Esophagus (tissue), 2 donors: ENCODE data around the gene LSM14B. TPM values are rescaled to one million over a fixed set of nuclear protein-coding genes. Genes with fewer than 3 reads are reported as not detected.
A peak's percentile ranks its signal among the peaks of the same experiment; 100 is the strongest.

Source experiments
- H3K27ac ChIP-seq, 2 donors: one replicate each; pipeline ENCODE4 v1.5.1; 2013; ENCODE audit warnings: low read depth in 2 of 2, mild to moderate bottlenecking in 2 of 2, inconsistent platforms in 1 of 2, low read length in 1 of 2, moderate library complexity in 1 of 2
- H3K27me3 ChIP-seq, 2 donors: one replicate each; pipeline ENCODE4 v1.6.1; 2013; ENCODE audit warnings: low read length in 2 of 2, control low read depth in 1 of 2, mild to moderate bottlenecking in 1 of 2; ENCODE audit not compliant: insufficient read depth in 2 of 2, control insufficient read depth in 1 of 2
- H3K36me3 ChIP-seq, 2 donors: one replicate each; pipeline ENCODE4 v1.6.1; 2013; ENCODE audit warnings: low read length in 1 of 2; ENCODE audit not compliant: control insufficient read depth in 2 of 2, insufficient read depth in 2 of 2
- H3K4me1 ChIP-seq, 2 donors: one replicate each; pipeline ENCODE4 v1.6.1; 2013; ENCODE audit warnings: low read length in 1 of 2; ENCODE audit not compliant: control insufficient read depth in 2 of 2, insufficient read depth in 2 of 2
- H3K4me3 ChIP-seq, 2 donors: one replicate each; pipeline ENCODE4 v1.5.1; 2013; ENCODE audit warnings: low read length in 2 of 2, mild to moderate bottlenecking in 2 of 2, low read depth in 1 of 2, moderate library complexity in 1 of 2
- H3K9me3 ChIP-seq, 2 donors: one replicate each; pipeline ENCODE4 v1.6.1; 2013; ENCODE audit warnings: mild to moderate bottlenecking in 2 of 2, low read depth in 1 of 2, low read length in 1 of 2, moderate library complexity in 1 of 2; ENCODE audit not compliant: control insufficient read depth in 2 of 2, insufficient read depth in 1 of 2
- WGBS, 2 donors: extraction: QIAGEN DNeasy Blood & Tissue Kit; methylation state at CpG; one replicate each; pipeline ENCODE4 v1.1.7; 2013; 5-methylcytosine and 5-hydroxymethylcytosine counted together
- polyA plus RNA-seq, 2 donors: library from polyadenylated mRNA; stranded (reverse); fragments of 200-250 nt; gene quantifications; one replicate each; pipeline ENCODE4 v1.2.3, GENCODE V29; 2013
- donor health status: healthy with polysubstance abuse.
- donor health status: Bipolar disorder and iron deficiency.

LSM14B gene
- polyA plus RNA-seq, 2 donors: 12.3 to 20.2 TPM

DNA sequence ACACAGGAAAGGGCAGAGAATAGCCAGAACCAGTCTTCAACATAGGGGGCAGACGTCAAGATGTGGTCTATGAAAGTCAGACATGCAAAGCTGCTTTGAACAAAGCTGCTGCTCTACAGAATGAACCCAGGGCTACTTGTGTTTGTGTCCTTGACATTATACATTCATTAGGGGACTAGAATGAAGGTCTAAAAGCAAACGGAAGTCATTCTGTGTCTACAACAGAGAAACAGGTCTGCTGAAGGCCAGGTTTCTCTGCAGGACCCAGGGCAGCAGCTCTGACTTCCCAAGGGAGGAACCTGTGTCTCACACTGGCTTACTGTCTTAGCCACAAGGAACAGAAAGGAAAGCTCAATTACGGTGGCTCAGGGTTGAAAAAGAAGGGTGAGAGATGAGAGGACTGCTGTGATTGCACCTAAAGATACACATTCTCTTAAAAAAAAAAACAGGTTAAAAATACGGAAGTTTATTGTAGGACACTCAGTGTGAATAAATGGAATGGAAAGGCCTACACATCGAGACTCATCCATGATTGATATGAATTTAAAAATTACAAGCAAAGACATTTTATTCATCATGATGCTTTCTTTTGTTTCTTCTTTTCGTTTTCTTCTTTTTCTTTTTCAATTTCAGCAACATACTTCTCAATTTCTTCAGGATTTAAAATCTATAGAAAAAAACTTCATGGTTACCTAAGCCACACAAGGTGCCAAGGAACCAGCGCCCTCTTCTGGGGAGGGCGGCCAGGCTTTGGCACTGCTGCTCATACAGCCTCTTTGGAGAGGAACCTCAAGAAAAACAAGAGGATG lies 14.2 kb downstream of the LSM14B start:
- Histone ChIP-seq H3K27me3 (no peaks in the 10 kb centered on the region), H3K27ac (no peak overlapping the region), H3K4me3 (no peak overlapping the region), H3K36me3 (peaks cover 27 to 57% of the 10 kb centered on the region in 2 donors), H3K9me3 (no peaks in the 10 kb centered on the region), H3K4me1 (peaks cover 6 to 19% of the 10 kb centered on the region in 2 donors)
- WGBS, 2 donors: 49% methylated on average over 8 of the region's 8 CpGs

GRCh38 chr20:62137092-62137384 lies 14.8 kb downstream of the LSM14B start:
- Histone ChIP-seq H3K36me3 (peaks cover 24 to 51% of the 10 kb centered on the region in 2 donors), H3K9me3 (no peaks in the 10 kb centered on the region), H3K4me1 (peaks cover 6 to 22% of the 10 kb centered on the region in 2 donors), H3K4me3 (no peak overlapping the region), H3K27ac (no peak overlapping the region), H3K27me3 (no peaks in the 10 kb centered on the region)
- WGBS, 2 donors: 67 to 73% methylated on average over 6 of the region's 6 CpGs

GRCh38 chr20:62137478-62138203 lies 15.4 kb downstream of the LSM14B start:
- Histone ChIP-seq H3K4me1 (peaks cover 6 to 19% of the 10 kb centered on the region in 2 donors), H3K9me3 (no peaks in the 10 kb centered on the region), H3K36me3 (peaks cover 24 to 45% of the 10 kb centered on the region in 2 donors), H3K27me3 (no peaks in the 10 kb centered on the region), H3K27ac (no peak overlapping the region), H3K4me3 (no peak overlapping the region)
- 80 to 85% methylated on average over 8 of the region's 8 CpGs for WGBS, 2 donors

GRCh38 chr20:62138204-62138543 lies 15.9 kb downstream of the LSM14B start:
- WGBS, 2 donors: 80 to 89% methylated on average over 11 of the region's 11 CpGs
- Histone ChIP-seq H3K4me3 (no peak overlapping the region), H3K9me3 (no peaks in the 10 kb centered on the region), H3K36me3 (peaks cover 24 to 42% of the 10 kb centered on the region in 2 donors), H3K27ac (no peak overlapping the region), H3K4me1 (peaks cover 6 to 16% of the 10 kb centered on the region in 2 donors), H3K27me3 (no peaks in the 10 kb centered on the region)

GRCh38 chr20:62138912-62139311 lies 16.6 kb downstream of the LSM14B start:
- WGBS, 2 donors: 92% methylated on average over 10 of the region's 10 CpGs
- H3K36me3 ChIP-seq: peaks cover 24 to 37% of the 10 kb centered on the region in 2 donors
- no peak overlapping the region for H3K27ac ChIP-seq
- H3K4me1 ChIP-seq: peaks cover 6 to 13% of the 10 kb centered on the region in 2 donors
- H3K9me3 ChIP-seq: no peaks in the 10 kb centered on the region
- H3K4me3 ChIP-seq: no peak overlapping the region
- no peaks in the 10 kb centered on the region for H3K27me3 ChIP-seq

DNA sequence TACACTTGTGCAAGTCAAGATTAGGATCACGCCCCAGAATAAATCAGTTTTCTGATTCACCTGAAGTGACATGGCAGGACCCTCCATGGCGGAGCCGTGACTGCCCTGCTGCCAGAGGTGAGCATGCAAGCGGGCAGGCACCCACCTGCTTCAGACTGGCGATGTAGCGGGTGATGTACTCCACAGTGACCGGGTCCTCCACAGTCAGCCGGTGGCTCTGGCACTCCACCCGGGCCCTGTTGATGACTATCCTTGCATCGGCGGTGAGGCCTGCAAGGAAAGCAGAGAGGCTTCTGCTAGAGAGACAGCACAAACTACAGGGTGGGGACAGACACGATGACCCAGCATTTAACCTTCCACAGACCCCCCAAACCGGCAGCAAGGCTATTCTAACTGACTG lies 17.4 kb downstream of the LSM14B start:
- WGBS, 2 donors: 91 to 92% methylated on average over 13 of the region's 13 CpGs
- no peaks in the 10 kb centered on the region for H3K27me3 ChIP-seq
- peaks cover 6 to 13% of the 10 kb centered on the region in 2 donors for H3K4me1 ChIP-seq

DNA sequence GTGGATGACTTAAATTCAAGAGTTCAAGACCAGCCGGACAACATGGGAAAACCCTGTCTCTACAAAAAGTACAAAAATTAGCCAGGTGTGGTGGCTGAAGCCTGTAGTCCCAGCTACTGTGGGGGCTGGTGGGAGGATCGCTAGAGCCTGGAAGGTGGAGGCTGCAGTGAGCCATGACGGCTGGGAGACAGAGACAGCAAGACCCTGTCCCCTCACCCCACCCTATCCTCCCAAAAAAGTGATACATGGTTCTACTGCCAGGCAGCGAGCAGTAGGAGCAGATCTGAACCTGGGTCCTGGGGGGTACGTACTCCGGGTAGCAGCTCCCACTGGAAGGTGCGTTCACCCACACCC lies 18.7 kb downstream of the LSM14B start:
- peaks cover 6 to 20% of the 10 kb centered on the region in 2 donors for H3K4me1 ChIP-seq
- H3K36me3 ChIP-seq: peaks cover 19 to 32% of the 10 kb centered on the region in 2 donors
- H3K4me3 ChIP-seq: peak overlapping the region in 1 of 2 donors; percentile 98
- 67 to 68% methylated on average over 7 of the region's 7 CpGs for WGBS, 2 donors
- no peaks in the 10 kb centered on the region for H3K27me3 ChIP-seq
- H3K27ac ChIP-seq: peak overlapping the region in 1 of 2 donors; percentile 82
- no peaks in the 10 kb centered on the region for H3K9me3 ChIP-seq

More for the DNA sequence above, 17.4 kb downstream of the LSM14B start:
- Histone ChIP-seq H3K9me3 (no peaks in the 10 kb centered on the region), H3K4me3 (no peak overlapping the region), H3K36me3 (peaks cover 24 to 36% of the 10 kb centered on the region in 2 donors), H3K27ac (no peak overlapping the region)

- H3K36me3 ChIP-seq: peaks cover 16 to 32% of the 10 kb centered on the region in 2 donors
- WGBS, 2 donors: 11 to 15% methylated on average over 14 of the region's 14 CpGs
- no peaks in the 10 kb centered on the region for H3K9me3 ChIP-seq
- peaks cover 6 to 21% of the 10 kb centered on the region in 2 donors for H3K4me1 ChIP-seq
- peak overlapping the region; percentile 83 to 98 for H3K4me3 ChIP-seq
- no peaks in the 10 kb centered on the region for H3K27me3 ChIP-seq
- peak overlapping the region; percentile 82 to 99 for H3K27ac ChIP-seq
Measured at GRCh38 chr20:62141397-62142251, 19.3 kb downstream of the LSM14B start.
